K562 (cell line): ENCODE measurements around the gene JSRP1.

Experiments
- HEY1 ChIP-seq: fragments of 250-450 bp; sonication (Bioruptor Pico); IDR thresholded peaks from 2 replicates; pipeline ENCODE4 v1.5.0; 2020; ENCODE audit warnings: mild to moderate bottlenecking, moderate library complexity, borderline replicate concordance
- ZNF232 ChIP-seq: sonication (generic); formaldehyde crosslinking; IDR thresholded peaks from 2 replicates; pipeline ENCODE4 v1.8.0; 2022; ENCODE audit warnings: mild to moderate bottlenecking, missing genetic modification reagents

GRCh38 chr19:2230807-2231533 is 25.2 kb downstream of the JSRP1 start:
- no peak for TF ChIP-seq HEY1
- TF ChIP-seq ZNF232, result no peak
